ENCODE measurements around the gene ANO8.

DNA sequence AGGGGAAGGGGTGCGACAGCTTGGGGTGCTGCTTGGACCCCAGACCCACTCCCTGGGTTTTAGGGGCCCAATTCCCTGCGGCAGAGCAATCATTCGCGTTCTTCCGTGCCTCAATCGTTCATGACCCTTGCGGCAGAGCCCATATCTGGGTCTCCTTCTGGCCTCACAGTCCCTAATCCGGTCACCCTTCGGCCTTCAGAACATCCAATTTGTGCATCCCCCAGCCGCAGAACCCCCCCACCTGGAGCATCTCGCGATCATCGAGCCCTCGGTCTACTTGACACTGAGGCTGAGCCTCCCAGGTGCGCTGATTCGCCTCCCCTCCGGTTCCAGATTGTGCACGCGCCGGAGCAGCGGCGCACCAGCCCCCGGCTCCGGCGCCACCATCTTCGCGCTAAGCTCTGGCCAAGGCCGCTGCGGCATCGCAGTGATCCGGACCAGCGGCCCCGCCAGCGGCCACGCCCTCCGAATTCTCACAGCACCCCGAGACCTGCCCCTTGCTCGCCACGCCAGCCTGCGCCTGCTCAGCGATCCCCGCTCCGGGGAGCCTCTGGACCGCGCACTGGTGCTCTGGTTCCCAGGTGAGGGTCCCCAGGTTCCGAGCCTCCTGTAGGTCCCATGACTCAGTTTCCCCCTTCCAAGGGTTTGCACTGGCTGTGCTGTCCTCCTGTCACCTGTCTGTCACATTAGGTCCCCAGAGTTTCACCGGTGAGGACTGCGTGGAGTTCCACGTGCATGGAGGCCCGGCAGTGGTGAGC is 3.2 kb upstream of the ANO8 start:
- TF ChIP-seq, protein P1, sequence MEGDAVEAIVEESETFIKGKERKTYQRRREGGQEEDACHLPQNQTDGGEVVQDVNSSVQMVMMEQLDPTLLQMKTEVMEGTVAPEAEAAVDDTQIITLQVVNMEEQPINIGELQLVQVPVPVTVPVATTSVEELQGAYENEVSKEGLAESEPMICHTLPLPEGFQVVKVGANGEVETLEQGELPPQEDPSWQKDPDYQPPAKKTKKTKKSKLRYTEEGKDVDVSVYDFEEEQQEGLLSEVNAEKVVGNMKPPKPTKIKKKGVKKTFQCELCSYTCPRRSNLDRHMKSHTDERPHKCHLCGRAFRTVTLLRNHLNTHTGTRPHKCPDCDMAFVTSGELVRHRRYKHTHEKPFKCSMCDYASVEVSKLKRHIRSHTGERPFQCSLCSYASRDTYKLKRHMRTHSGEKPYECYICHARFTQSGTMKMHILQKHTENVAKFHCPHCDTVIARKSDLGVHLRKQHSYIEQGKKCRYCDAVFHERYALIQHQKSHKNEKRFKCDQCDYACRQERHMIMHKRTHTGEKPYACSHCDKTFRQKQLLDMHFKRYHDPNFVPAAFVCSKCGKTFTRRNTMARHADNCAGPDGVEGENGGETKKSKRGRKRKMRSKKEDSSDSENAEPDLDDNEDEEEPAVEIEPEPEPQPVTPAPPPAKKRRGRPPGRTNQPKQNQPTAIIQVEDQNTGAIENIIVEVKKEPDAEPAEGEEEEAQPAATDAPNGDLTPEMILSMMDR (IDR thresholded peaks at IDR 0.05), result no peak
- TF ChIP-seq POLR2A (IDR thresholded peaks at IDR 0.05), result no peak
